IPS-15b (cell line): ENCODE results near the gene DIPK2B.

Source experiments
- H3K27me3 ChIP-seq: one replicate; pipeline ENCODE4 v1.6.1; 2013; ENCODE audit warnings: low read length; ENCODE audit not compliant: control insufficient read depth, insufficient read depth
- H3K36me3 ChIP-seq: one replicate; pipeline ENCODE4 v1.6.1; 2013; ENCODE audit warnings: low read length; ENCODE audit not compliant: control insufficient read depth, insufficient read depth
- H3K4me1 ChIP-seq: one replicate; pipeline ENCODE4 v1.6.1; 2013; ENCODE audit warnings: mild to moderate bottlenecking, low read length; ENCODE audit not compliant: control insufficient read depth, insufficient read depth
- H3K4me3 ChIP-seq: one replicate; pipeline ENCODE4 v1.5.1; 2013; ENCODE audit warnings: low read depth, low read length
- H3K9ac ChIP-seq: one replicate; pipeline ENCODE4 v1.6.1; 2013; ENCODE audit warnings: low read depth, mild to moderate bottlenecking, low read length
- H3K9me3 ChIP-seq: one replicate; pipeline ENCODE4 v1.6.1; 2013; ENCODE audit warnings: mild to moderate bottlenecking, low read length; ENCODE audit not compliant: control insufficient read depth, insufficient read depth

DIPK2B gene

GRCh38 chrX:45154462-45154861, 46.2 kb downstream of the DIPK2B start:
- no peaks in the 10 kb centered on the region for H3K36me3 ChIP-seq
- H3K9ac ChIP-seq, result no peak overlapping the region
- H3K9me3 ChIP-seq, result no peaks in the 10 kb centered on the region
- no peak overlapping the region for H3K4me3 ChIP-seq
- no peaks in the 10 kb centered on the region for H3K4me1 ChIP-seq
- H3K27me3 ChIP-seq, result no peaks in the 10 kb centered on the region

GRCh38 chrX:45154033-45154360, 46.7 kb downstream of the DIPK2B start:
- Histone ChIP-seq H3K36me3 (no peaks in the 10 kb centered on the region), H3K9ac (no peak overlapping the region), H3K4me3 (no peak overlapping the region), H3K27me3 (no peaks in the 10 kb centered on the region), H3K4me1 (no peaks in the 10 kb centered on the region), H3K9me3 (no peaks in the 10 kb centered on the region)
